ENCODE data around the gene CDK11B.
"Not testable (repeated sequence)": the region's sequence is repeated elsewhere in the genome, so short reads cannot be mapped to it uniquely, and the experiment has no call there.

CDK11B gene

GRCh38 chr1:1646326-1646725 lies 12.5 kb downstream of the CDK11B start:
- in situ Hi-C loops (cut with MboI; ENCODE audit: low pct_unique_long_range_greater_than_20kb, low sequenced_read_pairs, unreplicated experiment); DNase-seq (ENCODE audit: low spot score): not testable (repeated sequence)

- DNase-seq (ENCODE audit: low spot score); in situ Hi-C loops (cut with MboI; ENCODE audit: low pct_unique_long_range_greater_than_20kb, low sequenced_read_pairs, unreplicated experiment): not testable (repeated sequence)
These were observed 17.9 kb downstream of the CDK11B start for GRCh38 chr1:1640711-1641461.

GRCh38 chr1:1640081-1640480 lies 18.7 kb downstream of the CDK11B start:
- DNase-seq (ENCODE audit: low spot score); in situ Hi-C loops (cut with MboI; ENCODE audit: low pct_unique_long_range_greater_than_20kb, low sequenced_read_pairs, unreplicated experiment): not testable (repeated sequence)

- in situ Hi-C loops (cut with MboI; ENCODE audit: low pct_unique_long_range_greater_than_20kb, low sequenced_read_pairs, unreplicated experiment); DNase-seq (ENCODE audit: low spot score): not testable (repeated sequence)
These were observed 19.4 kb downstream of the CDK11B start for GRCh38 chr1:1639368-1639767.

- in situ Hi-C loops (cut with MboI; ENCODE audit: low pct_unique_long_range_greater_than_20kb, low sequenced_read_pairs, unreplicated experiment); DNase-seq (ENCODE audit: low spot score): not testable (repeated sequence)
These were observed 20.3 kb downstream of the CDK11B start for GRCh38 chr1:1638528-1638927.

GRCh38 chr1:1637479-1637875 lies 21.3 kb downstream of the CDK11B start:
- in situ Hi-C loops (cut with MboI; ENCODE audit: low pct_unique_long_range_greater_than_20kb, low sequenced_read_pairs, unreplicated experiment): not testable (repeated sequence)

GRCh38 chr1:1636621-1637478 lies 22.0 kb downstream of the CDK11B start:
- in situ Hi-C loops (cut with MboI; ENCODE audit: low pct_unique_long_range_greater_than_20kb, low sequenced_read_pairs, unreplicated experiment); DNase-seq (ENCODE audit: low spot score): not testable (repeated sequence)

More at GRCh38 chr1:1637479-1637875, 21.3 kb downstream of the CDK11B start:
- not testable (repeated sequence) for DNase-seq (ENCODE audit: low spot score)

GRCh38 chr1:1634613-1635012 lies 24.2 kb downstream of the CDK11B start:
- in situ Hi-C loops (cut with MboI; ENCODE audit: low pct_unique_long_range_greater_than_20kb, low sequenced_read_pairs, unreplicated experiment): not testable (repeated sequence)

GRCh38 chr1:1633409-1633808 lies 25.4 kb downstream of the CDK11B start:
- in situ Hi-C loops (cut with MboI; ENCODE audit: low pct_unique_long_range_greater_than_20kb, low sequenced_read_pairs, unreplicated experiment); DNase-seq (ENCODE audit: low spot score): not testable (repeated sequence)

More at GRCh38 chr1:1634613-1635012, 24.2 kb downstream of the CDK11B start:
- DNase-seq (ENCODE audit: low spot score): not testable (repeated sequence)

GRCh38 chr1:1631782-1632420 lies 26.9 kb downstream of the CDK11B start, which contains the start of gene MMP23B:
Gene MMP23B, plus strand, starts transcription at chr1:1632173. Its CDS starts 46 bp downstream, at chr1:1632219.
- DNase-seq (ENCODE audit: low spot score): no peak
- in situ Hi-C loops (cut with MboI; ENCODE audit: low pct_unique_long_range_greater_than_20kb, low sequenced_read_pairs, unreplicated experiment): no loop called here
- no peak for TF ChIP-seq CTCF (IDR thresholded peaks at IDR 0.05; ENCODE audit: extremely low read depth, insufficient read depth, missing control alignments)

- in situ Hi-C loops (cut with MboI; ENCODE audit: low pct_unique_long_range_greater_than_20kb, low sequenced_read_pairs, unreplicated experiment): no loop called here
- DNase-seq (ENCODE audit: low spot score): no peak
These were observed 27.6 kb downstream of the CDK11B start for GRCh38 chr1:1630965-1631781.

More at GRCh38 chr1:1630965-1631781, 27.6 kb downstream of the CDK11B start:
- no peak for TF ChIP-seq CTCF (IDR thresholded peaks at IDR 0.05; ENCODE audit: extremely low read depth, insufficient read depth, missing control alignments)
